ENCODE data around the gene GPX2. TPM values are rescaled to one million over a fixed set of nuclear protein-coding genes. Genes with fewer than 3 reads are reported as not detected.

The GPX2 gene
- total and polyA plus RNA-seq, 8 donors = 22.8 to 464 (median 196) TPM

DNA sequence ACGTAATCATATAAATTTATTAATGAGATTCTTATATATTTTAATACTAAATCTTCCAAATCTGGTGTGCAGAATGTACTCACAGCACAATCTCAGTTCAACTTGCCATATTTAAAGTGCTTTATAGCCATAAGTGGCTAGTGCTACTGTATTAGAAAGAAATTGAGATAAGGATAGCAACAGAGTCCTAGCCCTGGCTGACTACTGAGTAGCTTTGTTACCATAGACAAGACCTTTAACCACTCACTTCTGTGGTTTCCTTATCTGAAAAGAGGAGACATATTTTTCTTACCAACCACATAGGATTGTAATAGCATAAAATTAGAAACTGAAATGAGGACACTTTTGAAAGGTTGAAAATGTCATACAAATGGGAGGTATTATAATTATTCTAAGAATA, 30.3 kb downstream of the GPX2 start:
- DNase-seq = no peak
- Histone ChIP-seq H3K27ac (no peak overlapping the region), H3K36me3 (no peaks in the 10 kb centered on the region), H3K9me3 (no peaks in the 10 kb centered on the region), H3K4me1 (peaks cover 14 to 29% (median 24%) of the 10 kb centered on the region in 4 donors), H3K4me3 (no peak overlapping the region), H3K27me3 (peaks cover 0 to 6% (median 0%) of the 10 kb centered on the region in 3 donors)
- WGBS, 5 donors = 0 to 98% (median 40%) methylated on average over 1 of the region's 1 CpG
- intact Hi-C loops (cut with DNase I; ENCODE audit: low total_unique reads) = no loop called here
- no peak for TF ChIP-seq POLR2A (IDR thresholded peaks at IDR 0.05)
- TF ChIP-seq POLR2AphosphoS5 (IDR thresholded peaks at IDR 0.05) = no peak
- no peak for TF ChIP-seq EP300 (IDR thresholded peaks at IDR 0.05)
- TF ChIP-seq, protein P1, sequence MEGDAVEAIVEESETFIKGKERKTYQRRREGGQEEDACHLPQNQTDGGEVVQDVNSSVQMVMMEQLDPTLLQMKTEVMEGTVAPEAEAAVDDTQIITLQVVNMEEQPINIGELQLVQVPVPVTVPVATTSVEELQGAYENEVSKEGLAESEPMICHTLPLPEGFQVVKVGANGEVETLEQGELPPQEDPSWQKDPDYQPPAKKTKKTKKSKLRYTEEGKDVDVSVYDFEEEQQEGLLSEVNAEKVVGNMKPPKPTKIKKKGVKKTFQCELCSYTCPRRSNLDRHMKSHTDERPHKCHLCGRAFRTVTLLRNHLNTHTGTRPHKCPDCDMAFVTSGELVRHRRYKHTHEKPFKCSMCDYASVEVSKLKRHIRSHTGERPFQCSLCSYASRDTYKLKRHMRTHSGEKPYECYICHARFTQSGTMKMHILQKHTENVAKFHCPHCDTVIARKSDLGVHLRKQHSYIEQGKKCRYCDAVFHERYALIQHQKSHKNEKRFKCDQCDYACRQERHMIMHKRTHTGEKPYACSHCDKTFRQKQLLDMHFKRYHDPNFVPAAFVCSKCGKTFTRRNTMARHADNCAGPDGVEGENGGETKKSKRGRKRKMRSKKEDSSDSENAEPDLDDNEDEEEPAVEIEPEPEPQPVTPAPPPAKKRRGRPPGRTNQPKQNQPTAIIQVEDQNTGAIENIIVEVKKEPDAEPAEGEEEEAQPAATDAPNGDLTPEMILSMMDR (IDR thresholded peaks at IDR 0.05) = no peak

DNA sequence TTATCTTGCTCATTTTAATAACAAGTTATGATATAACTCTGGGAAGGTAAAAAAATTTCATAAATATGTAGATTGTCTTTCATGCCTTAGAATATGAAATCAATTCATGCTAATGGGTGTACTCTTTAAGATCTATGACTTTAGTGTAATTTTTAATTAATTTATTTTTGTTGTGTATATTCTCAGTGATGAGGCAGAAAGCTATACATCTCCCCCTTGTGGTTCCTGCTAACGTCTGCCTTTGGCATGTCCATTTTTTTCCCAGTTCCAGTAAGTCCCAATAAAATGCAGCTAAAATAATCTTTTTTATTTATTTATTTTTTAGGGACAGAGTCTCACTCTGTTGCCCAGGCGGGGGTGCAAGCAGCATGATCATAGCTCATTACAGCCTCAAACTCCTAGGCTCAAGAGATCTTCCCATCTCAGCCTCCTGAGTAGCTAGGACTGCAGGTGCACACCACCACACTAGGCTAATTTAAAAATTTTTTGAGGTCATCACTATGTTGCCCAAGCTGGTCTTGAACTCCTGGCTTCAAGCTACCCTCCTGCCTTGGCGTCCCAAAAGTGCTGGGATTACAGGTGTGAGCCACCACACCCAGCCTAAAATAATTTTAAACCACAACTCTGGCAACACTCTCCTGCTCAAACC, 31.6 kb downstream of the GPX2 start:
- no peaks in the 10 kb centered on the region for H3K9me3 ChIP-seq
- H3K4me1 ChIP-seq = peaks cover 12 to 16% (median 14%) of the 10 kb centered on the region in 4 donors
- H3K36me3 ChIP-seq = no peaks in the 10 kb centered on the region
- no peak overlapping the region for H3K27ac ChIP-seq
- TF ChIP-seq POLR2A (IDR thresholded peaks at IDR 0.05) = no peak
- TF ChIP-seq EP300 (IDR thresholded peaks at IDR 0.05) = no peak
- TF ChIP-seq, protein P1 (IDR thresholded peaks at IDR 0.05) = peak in 4 of 7 experiments; percentile 30 to 50 (median 38)
- TF ChIP-seq POLR2AphosphoS5 (IDR thresholded peaks at IDR 0.05) = no peak
- peak in 1 of 2 donors; percentile 51 for DNase-seq
- intact Hi-C loops (cut with DNase I; ENCODE audit: low total_unique reads) = no loop called here
- H3K27me3 ChIP-seq = peaks cover 0 to 8% (median 3%) of the 10 kb centered on the region in 3 donors
- 16 to 31% (median 19%) methylated on average over 3 of the region's 3 CpGs for WGBS, 5 donors
- H3K4me3 ChIP-seq = no peak overlapping the region

DNA sequence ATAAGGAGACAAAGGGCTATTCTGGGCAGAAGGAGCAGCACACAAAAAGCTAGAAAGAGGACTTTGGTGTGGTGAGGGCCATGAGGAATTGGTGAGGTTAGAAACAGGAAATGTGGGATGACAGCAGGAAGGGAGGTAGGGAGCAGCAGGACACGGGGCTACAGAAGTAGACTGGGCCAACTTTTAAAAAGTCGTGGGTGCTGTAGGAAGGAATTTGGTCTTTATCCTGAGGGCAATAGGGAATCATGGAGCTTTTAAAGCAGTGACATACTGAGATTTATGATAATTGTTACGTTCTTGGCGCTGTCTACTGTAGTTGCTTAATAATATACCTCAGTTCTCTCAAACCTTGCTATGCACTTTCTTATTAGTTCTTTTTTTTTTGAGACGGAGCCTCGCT, 36.5 kb downstream of the GPX2 start:
- DNase-seq = no peak
- 71 to 80% (median 75%) methylated on average over 6 of the region's 6 CpGs for WGBS, 5 donors
- no peak for TF ChIP-seq POLR2AphosphoS5 (IDR thresholded peaks at IDR 0.05)
- no peak for TF ChIP-seq EP300 (IDR thresholded peaks at IDR 0.05)
- no peak for TF ChIP-seq POLR2A (IDR thresholded peaks at IDR 0.05)
- TF ChIP-seq, protein P1 (IDR thresholded peaks at IDR 0.05) = no peak
- intact Hi-C loops (cut with DNase I; ENCODE audit: low total_unique reads) = loop anchor here (10.0 kb wide), 1 partner anchor 231 kb away; no protein-coding TSS in a partner anchor
- Histone ChIP-seq H3K27me3 (peaks cover 0 to 10% (median 3%) of the 10 kb centered on the region in 3 donors), H3K9me3 (no peaks in the 10 kb centered on the region), H3K4me3 (no peak overlapping the region), H3K36me3 (no peaks in the 10 kb centered on the region), H3K4me1 (no peaks in the 10 kb centered on the region), H3K27ac (no peak overlapping the region)

DNA sequence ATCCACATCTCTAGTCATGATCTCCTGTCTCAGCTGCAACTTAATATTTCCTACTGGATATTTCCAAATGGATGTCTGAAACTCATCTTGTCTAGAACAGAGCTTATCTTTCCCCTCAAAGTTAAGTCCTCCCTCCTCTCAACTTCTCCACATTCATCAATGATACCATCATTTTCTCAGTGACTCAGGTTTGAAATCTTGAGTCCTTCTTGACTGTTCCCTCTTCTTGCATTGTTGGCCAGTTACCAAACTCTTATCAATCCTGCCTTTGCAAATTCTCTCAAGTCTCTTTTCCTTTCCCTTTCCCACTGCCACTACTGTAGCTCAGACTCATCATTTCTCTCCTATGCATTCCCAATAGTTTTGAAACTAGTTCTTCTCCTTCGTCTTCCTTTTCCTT, 42.6 kb downstream of the GPX2 start:
- DNase-seq = no peak
- Histone ChIP-seq H3K4me1 (no peaks in the 10 kb centered on the region), H3K27me3 (no peaks in the 10 kb centered on the region), H3K4me3 (no peak overlapping the region), H3K36me3 (no peaks in the 10 kb centered on the region), H3K9me3 (no peaks in the 10 kb centered on the region), H3K27ac (no peak overlapping the region)
- 64 to 82% (median 69%) methylated on average over 1 of the region's 1 CpG for WGBS, 5 donors
- intact Hi-C loops (cut with DNase I; ENCODE audit: low total_unique reads) = loop anchor here (10.0 kb wide), 1 partner anchor 225 kb away; no protein-coding TSS in a partner anchor
- TF ChIP-seq EP300 (IDR thresholded peaks at IDR 0.05) = no peak
- TF ChIP-seq POLR2A (IDR thresholded peaks at IDR 0.05) = no peak
- no peak for TF ChIP-seq POLR2AphosphoS5 (IDR thresholded peaks at IDR 0.05)
